MG63 (cell line): ENCODE results near the gene ABHD17A. TPM values are rescaled to one million over a fixed set of nuclear protein-coding genes. Genes with fewer than 3 reads are reported as not detected.
"Not testable (repeated sequence)": the region's sequence is repeated elsewhere in the genome, so short reads cannot be mapped to it uniquely, and the experiment has no call there.

Experiments
- DNase-seq: peaks from one replicate; pipeline ENCODE4 v3.0.0-alpha.2; 2020
- H3K27me3 ChIP-seq: fragments of 250-450 bp; sonication (Bioruptor Pico); 2 replicates; pipeline ENCODE4 v1.5.1; 2020; ENCODE audit warnings: mild to moderate bottlenecking, moderate library complexity
- H3K36me3 ChIP-seq: fragments of 250-450 bp; sonication (Bioruptor Pico); 2 replicates; pipeline ENCODE4 v1.5.1; 2020; ENCODE audit warnings: mild to moderate bottlenecking, moderate library complexity
- H3K4me3 ChIP-seq: fragments of 250-450 bp; sonication (Bioruptor Pico); 2 replicates; pipeline ENCODE4 v1.5.1; 2020; ENCODE audit warnings: mild to moderate bottlenecking, moderate library complexity
- H3K9me3 ChIP-seq: fragments of 250-450 bp; sonication (Bioruptor Pico); 2 replicates; pipeline ENCODE4 v1.5.1; 2020; ENCODE audit warnings: mild to moderate bottlenecking, moderate library complexity
- total RNA-seq: library from RNA; depleted of rRNA; stranded (reverse); fragments of >200 nt; shearing (Covaris generic); gene quantifications from 2 replicates; pipeline ENCODE4 v1.2.3, GENCODE V29; 2014; ENCODE audit warnings: low replicate concordance; rRNA removed

ABHD17A gene
- total RNA-seq: 51.7 and 70.7 TPM in 2 replicates

- H3K9me3 ChIP-seq, H3K27me3 ChIP-seq, H3K36me3 ChIP-seq: not testable (repeated sequence)
- DNase-seq: peak; percentile 87
- H3K4me3 ChIP-seq: peak within 1 kb of the TSS; percentile 72
Observed at GRCh38 chr19:1885398-1886119, at the start of gene ABHD17A. Gene ABHD17A (minus strand): TSS chr19:1885496. CDS start chr19:1881566, 3,930 bp downstream.

GRCh38 chr19:1933942-1934341, 48.6 kb upstream of the ABHD17A start:
- H3K36me3 ChIP-seq: no peaks in the 10 kb centered on the region
- no peaks in the 10 kb centered on the region for H3K27me3 ChIP-seq
- DNase-seq: no peak
- no peak overlapping the region for H3K4me3 ChIP-seq
- H3K9me3 ChIP-seq: peaks cover 2% of the 10 kb centered on the region; the same call in 1 of the 2 replicates

- DNase-seq: no peak
- Histone ChIP-seq H3K4me3 (no peak overlapping the region), H3K9me3 (peaks cover 2% of the 10 kb centered on the region; the same call in 1 of the 2 replicates), H3K27me3 (no peaks in the 10 kb centered on the region), H3K36me3 (no peaks in the 10 kb centered on the region)
Observed at GRCh38 chr19:1933244-1933643, 47.9 kb upstream of the ABHD17A start.

GRCh38 chr19:1932395-1932794, 47.1 kb upstream of the ABHD17A start:
- no peaks in the 10 kb centered on the region for H3K27me3 ChIP-seq
- H3K9me3 ChIP-seq: peaks cover 2% of the 10 kb centered on the region; the same call in 1 of the 2 replicates
- no peaks in the 10 kb centered on the region for H3K36me3 ChIP-seq
- H3K4me3 ChIP-seq: no peak overlapping the region
- no peak for DNase-seq

- no peak for DNase-seq
- H3K9me3 ChIP-seq: peaks cover 2% of the 10 kb centered on the region; the same call in 1 of the 2 replicates
- H3K36me3 ChIP-seq: no peaks in the 10 kb centered on the region
- H3K4me3 ChIP-seq: no peak overlapping the region
- H3K27me3 ChIP-seq: no peaks in the 10 kb centered on the region
Observed at GRCh38 chr19:1931445-1931844, 46.1 kb upstream of the ABHD17A start.

GRCh38 chr19:1929021-1929742, 43.9 kb upstream of the ABHD17A start:
- peak; percentile 59 for DNase-seq
- no peaks in the 10 kb centered on the region for H3K36me3 ChIP-seq
- peaks cover 2% of the 10 kb centered on the region; the same call in 1 of the 2 replicates for H3K9me3 ChIP-seq
- H3K4me3 ChIP-seq: no peak overlapping the region
- no peaks in the 10 kb centered on the region for H3K27me3 ChIP-seq

- H3K36me3 ChIP-seq: no peaks in the 10 kb centered on the region
- H3K27me3 ChIP-seq: no peaks in the 10 kb centered on the region
- H3K4me3 ChIP-seq: no peak overlapping the region
- DNase-seq: no peak
- no peaks in the 10 kb centered on the region for H3K9me3 ChIP-seq
Observed at GRCh38 chr19:1925544-1925943, 40.2 kb upstream of the ABHD17A start.

GRCh38 chr19:1924320-1924961, 39.1 kb upstream of the ABHD17A start:
- Histone ChIP-seq H3K36me3 (no peaks in the 10 kb centered on the region), H3K27me3 (no peaks in the 10 kb centered on the region), H3K9me3 (no peaks in the 10 kb centered on the region), H3K4me3 (no peak overlapping the region)
- DNase-seq: no peak

- no peaks in the 10 kb centered on the region for H3K9me3 ChIP-seq
- H3K36me3 ChIP-seq: no peaks in the 10 kb centered on the region
- DNase-seq: no peak
- no peaks in the 10 kb centered on the region for H3K27me3 ChIP-seq
- H3K4me3 ChIP-seq: no peak overlapping the region
Observed at GRCh38 chr19:1923319-1923718, 38.0 kb upstream of the ABHD17A start.

- no peak for DNase-seq
- H3K27me3 ChIP-seq: no peaks in the 10 kb centered on the region
- H3K4me3 ChIP-seq: no peak overlapping the region
- H3K9me3 ChIP-seq: no peaks in the 10 kb centered on the region
- no peaks in the 10 kb centered on the region for H3K36me3 ChIP-seq
Observed at GRCh38 chr19:1922803-1923202, 37.5 kb upstream of the ABHD17A start.

GRCh38 chr19:1921825-1922224, 36.5 kb upstream of the ABHD17A start:
- H3K4me3 ChIP-seq: no peak overlapping the region
- H3K9me3 ChIP-seq: no peaks in the 10 kb centered on the region
- DNase-seq: no peak
- no peaks in the 10 kb centered on the region for H3K27me3 ChIP-seq
- H3K36me3 ChIP-seq: no peaks in the 10 kb centered on the region

GRCh38 chr19:1921326-1921725, 36.0 kb upstream of the ABHD17A start:
- DNase-seq: no peak
- no peaks in the 10 kb centered on the region for H3K9me3 ChIP-seq
- H3K36me3 ChIP-seq: no peaks in the 10 kb centered on the region
- H3K4me3 ChIP-seq: no peak overlapping the region
- no peaks in the 10 kb centered on the region for H3K27me3 ChIP-seq

GRCh38 chr19:1920644-1921043, 35.3 kb upstream of the ABHD17A start:
- H3K27me3 ChIP-seq: no peaks in the 10 kb centered on the region
- DNase-seq: no peak
- H3K9me3 ChIP-seq: no peaks in the 10 kb centered on the region
- H3K4me3 ChIP-seq: no peak overlapping the region
- H3K36me3 ChIP-seq: no peaks in the 10 kb centered on the region

- H3K9me3 ChIP-seq: no peaks in the 10 kb centered on the region
- DNase-seq: no peak
- no peaks in the 10 kb centered on the region for H3K36me3 ChIP-seq
- H3K27me3 ChIP-seq: no peaks in the 10 kb centered on the region
- H3K4me3 ChIP-seq: no peak overlapping the region
Observed at GRCh38 chr19:1918975-1919374, 33.7 kb upstream of the ABHD17A start.

- DNase-seq: no peak
- H3K4me3 ChIP-seq: no peak overlapping the region
- no peaks in the 10 kb centered on the region for H3K9me3 ChIP-seq
- no peaks in the 10 kb centered on the region for H3K36me3 ChIP-seq
- no peaks in the 10 kb centered on the region for H3K27me3 ChIP-seq
Observed at GRCh38 chr19:1917926-1918325, 32.6 kb upstream of the ABHD17A start.

- Histone ChIP-seq H3K9me3 (no peaks in the 10 kb centered on the region), H3K36me3 (no peaks in the 10 kb centered on the region), H3K4me3 (no peak overlapping the region), H3K27me3 (no peaks in the 10 kb centered on the region)
- DNase-seq: no peak
Observed at GRCh38 chr19:1917146-1917545, 31.9 kb upstream of the ABHD17A start.

GRCh38 chr19:1914826-1915341, 29.6 kb upstream of the ABHD17A start:
- H3K36me3 ChIP-seq: no peaks in the 10 kb centered on the region
- no peak overlapping the region for H3K4me3 ChIP-seq
- H3K9me3 ChIP-seq: no peaks in the 10 kb centered on the region
- DNase-seq: no peak
- H3K27me3 ChIP-seq: no peaks in the 10 kb centered on the region
